Stimulated activated CD4-positive, alpha-beta T cell treated with anti-CD3 and anti-CD28 coated beads, Interleukin-12 subunit alpha, Interleukin-12 subunit beta, amount 100 ng/mL, for 24 hours (primary cell): ENCODE results near the gene RAB6A.
"Not testable (repeated sequence)": the region's sequence is repeated elsewhere in the genome, so short reads cannot be mapped to it uniquely, and the experiment has no call there.

Source experiments
- DNase-seq, 2 experiments: peaks; one replicate each; pipeline ENCODE4 v3.0.0-alpha.2; 2020; ENCODE audit warnings: low read depth in 2 of 2

Gene RAB6A

DNA sequence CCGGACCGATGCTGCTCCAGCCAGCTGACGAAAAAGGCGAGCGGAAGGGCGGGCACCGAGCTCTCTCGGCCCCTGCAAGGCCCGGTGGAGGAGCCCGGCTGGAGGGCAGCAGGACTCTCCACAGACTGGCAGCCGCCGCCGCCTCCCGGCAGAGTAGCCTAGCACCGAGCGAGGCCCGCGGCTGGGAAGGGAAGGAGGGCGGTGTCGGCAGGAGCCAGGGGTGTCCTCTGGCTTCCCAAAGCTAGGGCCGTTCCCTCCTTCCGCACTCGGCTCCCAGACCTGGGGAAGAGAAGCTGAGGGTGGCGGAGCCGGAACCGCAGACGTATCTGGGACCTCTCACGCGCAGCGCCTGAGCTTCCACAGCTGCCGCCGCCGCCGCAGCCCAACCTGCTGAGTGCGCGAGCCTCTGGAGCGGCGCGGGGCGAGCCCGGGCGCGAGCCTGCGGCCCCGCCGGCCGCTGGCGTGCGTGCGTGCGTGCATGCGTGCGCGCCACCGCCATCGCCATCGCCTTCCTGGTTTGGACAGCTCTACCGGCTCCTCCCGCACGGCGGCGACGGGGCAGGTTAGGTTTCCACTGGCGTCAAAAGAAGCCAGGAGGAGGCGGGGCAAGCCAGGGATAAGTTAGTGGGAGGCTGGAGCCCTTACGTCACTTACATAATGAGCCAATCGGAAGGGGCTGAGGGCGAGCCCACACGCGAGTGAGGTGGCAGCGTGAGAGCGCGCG, at the start of gene RAB6A:
RAB6A (minus strand) TSS at position 396 of the 724 bp plus-strand sequence. CDS start 439 bp downstream, outside the sequence.
- DNase-seq, result peak; percentile 99

DNA sequence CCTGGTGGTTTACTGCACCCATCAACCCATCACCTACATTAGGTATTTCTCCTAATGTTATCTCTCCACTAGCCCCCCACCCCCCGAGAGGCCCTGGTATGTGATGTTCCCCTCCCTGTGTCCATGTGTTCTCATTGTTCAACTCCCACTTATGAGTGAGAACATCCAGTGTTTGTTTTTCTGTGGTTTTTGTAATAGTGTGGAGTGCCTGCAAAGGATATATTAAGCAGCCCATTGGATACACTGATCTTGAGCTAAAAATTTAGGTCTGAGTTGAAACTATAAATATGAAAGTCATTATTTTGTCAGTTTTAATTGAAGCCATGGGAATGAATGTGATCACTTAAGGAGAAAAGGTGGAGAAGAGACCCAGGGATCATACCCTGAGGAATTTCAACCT, 49.8 kb upstream of the RAB6A start:
- DNase-seq, result no peak

DNA sequence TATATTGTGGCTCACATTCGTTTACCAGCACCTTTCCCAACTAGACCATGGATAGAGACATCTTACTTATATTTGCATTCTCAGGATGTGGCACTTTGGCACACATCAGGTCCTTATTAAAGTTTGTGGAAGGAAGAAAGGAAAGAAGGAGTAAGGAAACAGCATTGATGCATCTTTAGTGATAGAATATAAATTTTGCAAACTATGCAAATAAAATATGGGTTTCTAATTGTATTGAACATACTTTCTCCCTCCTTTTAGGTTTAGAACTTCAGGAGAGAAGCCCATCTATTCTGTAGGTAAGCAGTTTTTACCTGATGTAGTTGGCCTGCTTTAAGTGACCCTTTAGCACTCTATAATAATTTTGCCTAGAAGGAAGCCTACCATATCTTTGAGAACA, 47.2 kb upstream of the RAB6A start:
- no peak for DNase-seq

DNA sequence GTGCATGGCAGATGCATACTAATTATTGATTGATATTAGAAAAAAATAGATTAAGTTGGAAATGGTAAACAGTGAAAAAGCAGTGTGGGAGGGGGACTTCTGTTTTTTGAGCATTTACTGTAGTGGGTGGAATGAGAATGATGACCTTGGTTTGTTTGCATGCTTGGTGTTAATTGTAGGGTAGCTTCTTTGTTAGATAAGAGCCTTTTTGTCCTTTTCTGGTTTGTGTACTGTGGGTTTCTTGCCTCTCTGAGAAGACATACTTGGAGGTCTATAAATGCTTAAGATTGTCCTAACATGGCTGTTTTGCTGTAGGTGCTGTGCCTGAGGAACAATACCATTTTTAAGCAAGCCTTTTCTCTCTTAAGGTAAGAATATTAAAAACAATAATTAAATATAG, 43.8 kb upstream of the RAB6A start:
- no peak for DNase-seq

DNA sequence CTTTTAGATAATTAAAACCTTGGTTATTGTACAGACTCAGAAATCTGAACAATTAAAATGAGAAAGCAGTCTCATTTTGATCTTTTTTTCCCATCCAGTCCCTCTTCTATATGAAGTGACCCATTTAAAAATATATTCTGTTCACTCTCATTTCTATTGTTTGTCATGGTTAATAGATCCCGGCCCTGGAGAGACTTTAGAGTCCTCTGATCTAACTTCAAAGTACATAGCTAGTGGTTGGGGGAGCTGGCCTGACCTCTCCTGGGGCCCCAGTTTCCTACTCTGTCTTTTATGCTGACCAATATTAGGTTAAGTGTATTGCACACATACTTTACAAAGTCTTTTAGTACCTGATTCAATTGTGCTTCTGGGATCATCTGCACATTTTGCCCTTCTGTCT, 40.3 kb upstream of the RAB6A start:
- no peak for DNase-seq

DNA sequence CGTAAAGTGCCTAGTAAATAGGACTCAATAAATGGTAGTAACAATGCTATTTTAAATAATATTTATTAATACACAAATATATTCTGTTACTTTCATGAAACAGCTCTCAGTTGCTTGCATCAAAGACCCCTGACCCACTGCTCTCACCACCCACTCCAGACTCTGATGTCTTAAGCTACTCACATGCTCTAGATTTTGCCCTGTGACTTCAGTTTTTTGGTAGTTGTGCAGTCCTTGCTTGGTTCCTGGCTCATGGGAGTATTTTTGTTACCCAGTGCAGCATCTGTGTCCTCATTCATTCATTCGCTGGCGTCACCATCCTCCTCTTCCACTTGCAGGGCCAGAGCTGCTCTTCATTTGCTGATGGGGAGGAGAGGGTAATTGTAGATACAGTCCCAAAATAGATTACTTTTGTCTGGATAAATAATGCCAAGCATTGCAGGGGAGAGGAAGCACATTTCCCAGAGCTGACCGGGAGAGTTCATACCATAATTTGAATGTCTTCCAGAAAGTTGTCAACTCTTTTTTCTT, 39.5 kb upstream of the RAB6A start:
- DNase-seq, result no peak

DNA sequence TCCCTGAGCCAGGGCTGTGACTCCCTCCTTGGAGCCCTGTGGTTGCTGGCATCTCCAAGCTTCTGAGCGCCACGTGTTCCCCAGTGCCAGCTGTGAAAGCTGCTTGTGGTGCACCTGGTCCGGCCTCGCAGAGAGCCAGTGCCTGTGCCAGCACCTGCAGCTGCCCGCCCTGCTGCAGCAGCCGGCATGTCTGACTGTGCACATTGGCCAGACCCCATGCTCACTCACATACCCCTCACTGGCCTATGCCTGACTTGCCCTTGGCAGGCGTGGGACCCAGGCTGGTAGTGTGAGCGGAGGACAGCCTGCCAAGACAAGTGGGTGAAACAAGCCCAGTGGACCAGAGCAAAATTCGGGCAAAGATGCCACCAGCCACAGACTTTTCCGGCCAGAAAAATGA, 36.6 kb upstream of the RAB6A start:
- no peak for DNase-seq

DNA sequence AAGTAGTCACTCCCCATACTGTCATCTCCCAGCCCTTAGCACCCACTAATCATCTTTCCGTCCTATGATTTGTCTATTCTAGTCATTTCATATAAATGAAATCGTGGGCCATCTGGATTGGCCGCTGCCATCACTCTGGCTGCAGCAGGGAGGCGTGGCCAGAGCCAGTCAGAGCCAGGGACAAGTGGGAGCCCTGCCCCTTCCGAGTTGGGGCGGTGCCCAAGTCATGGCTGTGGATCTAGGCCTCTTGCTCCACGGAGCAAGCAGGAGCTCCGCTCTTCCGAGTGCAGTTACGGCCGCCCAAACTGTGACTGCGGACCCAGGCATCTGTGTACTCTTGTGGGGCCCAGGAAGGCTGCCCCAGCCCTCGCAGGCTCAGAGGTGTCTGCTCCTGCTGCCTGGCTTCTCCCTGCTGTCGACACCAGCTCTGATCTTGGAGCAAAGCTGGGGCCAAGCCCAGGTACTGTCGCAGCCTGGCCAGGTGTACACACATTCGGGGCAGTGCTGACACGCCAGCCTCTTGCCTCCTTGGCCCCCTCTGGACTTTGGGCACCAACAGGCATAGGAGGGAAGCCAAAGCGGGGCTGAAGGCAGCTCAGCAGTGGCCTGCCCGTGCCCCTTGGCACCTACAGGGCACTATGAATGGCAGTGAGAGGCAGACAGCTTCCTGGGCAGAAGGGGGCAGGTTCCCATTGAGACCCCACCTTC, 35.2 kb upstream of the RAB6A start:
- DNase-seq, result no peak

DNA sequence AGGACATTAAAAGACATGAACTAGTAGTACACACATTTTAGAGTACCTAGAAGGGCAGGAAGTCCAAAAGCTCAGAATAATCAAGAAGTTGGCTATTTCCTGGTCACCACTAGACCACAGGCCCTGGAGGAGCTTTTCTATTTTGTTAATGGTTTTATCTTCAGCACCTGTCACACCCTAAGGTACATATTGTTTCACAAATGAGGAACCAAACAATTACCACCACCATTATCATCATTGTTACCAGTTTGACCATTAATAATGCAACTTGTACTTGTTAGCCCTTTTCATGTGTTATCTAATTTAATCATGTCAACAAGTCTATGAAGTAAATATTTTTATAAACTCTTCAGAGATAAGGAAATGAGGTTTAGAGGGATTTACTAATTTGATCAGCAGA, 31.7 kb upstream of the RAB6A start:
- DNase-seq, result no peak

DNA sequence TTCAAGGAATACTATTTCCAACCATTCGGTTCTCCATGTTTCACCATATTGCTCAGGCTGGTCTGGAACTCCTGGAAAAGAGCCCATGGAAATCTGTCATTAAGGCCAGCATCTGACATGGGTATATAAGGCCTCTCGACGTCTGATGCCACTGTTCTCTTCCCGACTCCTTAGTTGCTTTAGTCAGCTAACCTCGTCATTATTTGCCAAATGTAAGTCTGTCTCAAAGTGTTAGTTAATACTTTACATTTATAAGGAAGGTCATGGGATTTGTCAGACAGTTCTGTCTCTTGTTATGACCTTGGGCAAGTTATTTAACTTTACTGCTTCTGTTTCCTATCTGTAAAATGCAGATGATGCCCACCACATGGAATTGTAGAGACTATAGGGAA, 28.4 kb upstream of the RAB6A start:
- DNase-seq, result no peak

DNA sequence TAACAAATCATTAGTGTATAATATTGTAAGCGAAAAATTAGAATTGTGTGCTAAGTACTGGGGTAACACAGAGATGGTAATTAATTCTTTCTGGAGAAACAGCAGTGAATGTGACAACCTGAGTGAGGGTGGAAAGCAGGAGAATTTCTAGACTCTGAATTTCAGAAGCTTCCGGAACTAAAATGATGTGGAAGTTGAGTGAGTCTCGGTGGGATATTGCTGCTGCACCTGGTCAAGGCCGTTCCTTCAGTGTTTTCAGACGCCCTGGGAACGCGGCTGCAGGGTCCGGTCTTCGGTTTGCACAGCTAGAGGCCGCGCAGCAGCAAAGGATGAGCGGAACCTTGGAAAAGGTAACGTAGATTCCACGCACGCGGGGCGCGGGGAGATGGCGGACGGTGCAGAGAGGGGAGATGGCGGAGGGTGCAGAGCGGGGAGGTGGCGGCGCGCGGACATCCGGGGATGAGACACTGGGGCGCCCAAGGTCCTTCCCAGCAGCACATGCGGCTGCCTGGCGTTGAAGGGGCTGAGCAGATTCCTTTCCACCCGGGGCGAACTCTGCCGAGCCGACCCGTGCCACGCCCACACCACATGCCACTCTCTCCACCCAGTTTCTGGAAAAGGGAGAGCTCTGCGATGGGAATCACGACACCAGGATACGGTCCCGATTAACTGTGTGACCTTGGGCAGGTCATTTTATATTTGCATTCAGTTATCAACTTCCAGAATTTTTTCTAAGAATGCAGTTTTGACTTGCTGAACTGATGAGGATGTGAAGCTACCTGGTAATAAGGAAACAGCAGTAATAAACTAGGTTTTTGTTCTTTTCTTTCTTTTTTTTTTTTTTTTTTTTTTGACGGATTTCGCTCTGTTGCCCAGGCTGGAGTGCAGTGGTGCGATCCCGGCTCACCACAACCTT, 27.0 kb upstream of the RAB6A start, which contains the start of gene MRPL48:
MRPL48 (plus strand) TSS at position 232 of the 916 bp plus-strand sequence; CDS start at position 330, 98 bp downstream.
- peak; percentile 79 to 84 for DNase-seq

DNA sequence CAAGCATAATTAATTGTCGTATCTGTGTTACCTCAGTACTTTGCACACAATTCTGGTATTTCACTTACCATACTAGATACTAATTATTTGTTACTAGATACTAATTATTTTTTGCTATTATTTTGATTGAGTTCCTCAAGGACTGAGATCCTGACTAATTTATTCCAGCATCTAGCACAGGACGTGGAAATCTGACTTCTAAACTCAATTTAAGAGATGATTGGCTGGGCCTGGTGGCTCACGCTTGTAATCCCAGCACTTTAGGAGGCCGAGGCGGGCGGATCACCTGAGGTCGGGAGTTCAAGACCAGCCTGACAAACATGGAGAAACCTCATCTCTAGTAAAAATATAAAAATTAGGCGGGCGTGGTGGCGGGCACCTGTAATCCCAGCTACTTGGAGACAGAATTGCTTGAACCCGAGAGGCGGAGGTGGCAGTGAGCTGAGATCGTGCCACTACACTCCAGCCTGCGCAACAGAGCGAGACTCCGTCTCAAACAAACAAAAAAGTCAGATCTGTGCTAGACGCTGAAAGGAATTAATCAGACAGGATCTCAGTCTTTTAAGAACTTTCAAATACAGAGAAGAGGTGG, 26.3 kb upstream of the RAB6A start:
- DNase-seq, result no peak

DNA sequence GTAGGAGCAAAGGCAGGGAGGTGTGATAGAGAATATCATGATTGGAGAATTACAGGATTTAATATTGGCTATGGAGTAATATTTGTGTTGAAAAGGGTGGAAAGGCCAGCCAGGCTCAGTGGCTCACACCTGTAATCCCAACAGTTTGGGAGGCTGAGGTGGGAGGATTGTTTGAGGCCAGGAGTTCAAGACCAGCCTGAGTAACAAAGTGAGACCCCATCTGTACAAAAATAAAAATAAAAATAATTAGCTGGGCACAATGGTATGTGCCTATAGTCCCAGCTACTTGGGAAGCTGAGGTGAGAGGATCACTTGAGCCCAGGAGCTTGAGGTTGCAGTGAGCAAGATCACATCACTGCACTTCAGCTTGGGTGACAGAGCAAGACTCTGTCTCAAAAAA, 24.6 kb upstream of the RAB6A start:
- not testable (repeated sequence) for DNase-seq

DNA sequence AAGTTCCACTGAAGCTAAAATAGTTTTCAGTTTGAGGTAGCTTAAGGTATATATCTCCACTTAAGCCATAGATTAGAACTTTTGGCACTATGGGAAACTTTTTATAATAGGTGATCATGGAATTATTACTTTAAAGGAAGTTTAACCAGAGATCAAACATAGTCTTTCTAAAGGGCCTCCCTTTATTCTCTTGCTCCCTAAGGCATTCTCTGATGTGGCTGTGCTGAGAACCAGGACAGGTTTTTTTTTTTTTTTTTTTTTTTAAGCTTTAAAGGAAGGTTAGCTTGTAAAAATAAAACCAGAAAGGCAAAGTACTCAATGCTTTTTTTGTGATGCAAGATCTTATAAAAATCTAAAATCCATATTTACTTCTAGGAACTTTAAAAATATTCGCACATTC, 23.9 kb upstream of the RAB6A start:
- DNase-seq, result no peak

DNA sequence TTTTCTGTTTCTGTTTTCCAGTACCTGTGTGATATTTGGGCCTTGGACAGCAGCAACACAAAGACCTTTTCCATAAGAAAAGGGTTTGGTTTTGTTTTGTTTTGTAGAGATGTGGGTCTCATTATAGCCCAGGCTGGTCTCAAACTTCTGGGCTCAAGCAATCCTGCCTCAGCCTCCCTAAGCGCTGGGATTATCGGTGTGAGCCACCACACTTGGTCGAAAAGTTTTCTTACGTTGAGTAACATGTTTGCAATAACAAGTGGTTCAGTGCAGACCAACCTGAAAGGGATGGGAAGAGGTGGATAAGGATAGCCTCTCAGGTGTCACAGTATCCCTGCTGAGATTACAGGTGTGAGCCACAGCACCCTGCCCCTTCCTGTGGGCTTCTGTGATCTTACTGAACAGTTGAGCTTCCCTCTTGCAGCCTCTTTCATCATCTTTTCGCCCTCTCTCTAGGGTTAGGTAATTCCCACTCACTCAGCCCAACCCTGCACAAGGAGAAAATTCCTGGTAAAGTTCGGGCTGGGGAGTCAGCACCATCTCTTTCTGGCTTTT, 23.3 kb upstream of the RAB6A start:
- DNase-seq, result no peak

DNA sequence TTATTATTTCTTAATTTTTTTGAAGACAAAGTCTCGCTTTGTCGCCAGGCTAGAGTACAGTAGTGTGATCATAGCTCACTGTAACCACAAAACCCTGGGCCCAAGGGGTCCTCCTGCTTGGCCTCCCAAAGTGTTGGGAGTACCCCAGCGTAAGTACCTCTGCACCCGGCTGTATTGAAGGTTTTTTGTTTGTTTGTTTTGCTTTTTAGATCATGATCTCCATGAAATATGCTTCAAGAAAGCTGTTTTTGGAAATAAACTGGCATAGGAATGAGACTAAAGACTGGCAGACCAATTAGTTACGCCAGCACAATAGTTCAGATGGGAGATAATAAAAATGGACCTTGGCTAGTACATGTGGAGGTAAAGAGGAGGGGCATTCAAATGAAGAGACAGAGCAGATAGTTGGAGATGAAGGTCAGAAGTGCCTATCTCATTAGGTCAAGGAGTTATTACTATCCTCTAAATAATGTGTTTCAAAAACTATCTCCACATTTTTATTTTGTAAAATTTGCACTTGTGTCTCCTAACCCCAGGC, 22.7 kb upstream of the RAB6A start:
- no peak for DNase-seq

DNA sequence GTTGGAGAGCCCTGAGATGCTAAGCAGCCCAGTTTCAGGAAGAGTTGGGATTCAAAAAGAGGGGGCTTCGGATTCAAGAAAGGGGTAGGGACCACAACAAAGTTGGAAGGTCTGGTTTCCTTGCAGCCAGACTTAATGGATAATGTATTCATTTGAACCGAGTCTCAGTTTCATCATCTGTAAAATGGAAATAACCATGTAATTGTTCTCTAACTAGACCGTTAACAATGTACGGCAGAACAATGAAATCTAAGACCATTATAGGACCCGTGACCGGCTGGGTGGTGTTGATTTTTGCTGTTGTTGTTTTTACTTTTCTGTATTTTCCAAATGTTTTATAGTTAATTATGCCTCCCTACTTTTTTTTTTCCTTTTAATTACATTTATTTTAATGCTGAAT, 20.4 kb upstream of the RAB6A start:
- no peak for DNase-seq

DNA sequence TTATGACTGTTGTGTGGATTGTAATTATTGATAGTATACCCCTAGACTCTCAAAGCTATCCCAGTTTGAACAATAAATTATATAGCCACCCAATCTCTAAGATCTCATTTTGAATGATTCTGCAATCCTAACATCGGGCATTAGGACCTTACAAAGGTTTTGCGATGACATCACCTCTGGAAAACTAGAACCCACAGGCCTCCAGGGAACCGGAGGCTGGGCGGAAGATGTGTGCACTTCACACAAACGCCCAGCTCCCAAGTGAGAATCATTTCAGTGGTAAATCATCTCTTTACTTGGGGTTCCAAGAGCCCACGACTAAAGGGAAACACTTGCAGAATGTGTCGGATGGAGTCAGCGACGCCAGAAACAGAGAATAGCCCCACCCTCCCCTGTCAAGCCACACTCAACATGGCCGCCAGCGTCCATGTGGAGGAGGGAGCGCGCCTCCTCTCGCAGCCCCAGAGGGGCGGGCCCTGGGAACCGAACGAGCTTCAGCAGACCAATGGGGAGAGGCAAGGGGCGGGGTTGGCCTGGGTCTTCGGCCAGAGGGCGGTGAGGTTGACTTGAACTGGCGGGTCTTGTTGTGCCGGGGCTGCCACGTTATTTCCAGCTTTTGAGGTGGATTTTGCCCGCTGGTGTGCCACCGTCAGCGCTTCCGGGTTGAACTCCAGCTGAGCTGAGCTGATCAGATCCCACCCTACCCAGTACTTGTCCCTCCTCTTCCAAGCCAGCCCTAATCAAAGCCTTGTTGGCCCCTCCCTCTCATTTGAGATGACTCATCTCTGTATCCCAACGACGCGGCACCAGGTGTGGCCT, 18.4 kb upstream of the RAB6A start:
- DNase-seq, result peak; percentile 95 to 98

DNA sequence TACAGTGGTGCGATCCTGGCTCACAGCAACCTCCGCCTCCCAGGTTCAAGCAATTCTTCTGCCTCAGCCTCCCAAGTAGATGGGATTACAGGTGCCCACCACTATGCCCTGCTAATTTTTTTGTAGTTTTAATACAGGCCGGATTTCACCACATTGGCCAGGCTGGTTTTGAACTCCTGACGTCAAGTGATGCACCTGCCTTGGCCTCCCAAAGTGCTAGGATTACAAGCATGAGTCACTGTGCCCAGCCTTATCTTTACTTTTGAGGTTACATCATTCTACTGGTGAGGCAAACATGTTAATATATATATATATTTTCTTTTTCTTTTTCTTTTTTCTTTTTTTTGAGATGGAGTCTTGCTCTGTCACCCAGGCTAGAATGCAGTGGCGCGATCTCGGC, 9.9 kb upstream of the RAB6A start:
- DNase-seq, result not testable (repeated sequence)

DNA sequence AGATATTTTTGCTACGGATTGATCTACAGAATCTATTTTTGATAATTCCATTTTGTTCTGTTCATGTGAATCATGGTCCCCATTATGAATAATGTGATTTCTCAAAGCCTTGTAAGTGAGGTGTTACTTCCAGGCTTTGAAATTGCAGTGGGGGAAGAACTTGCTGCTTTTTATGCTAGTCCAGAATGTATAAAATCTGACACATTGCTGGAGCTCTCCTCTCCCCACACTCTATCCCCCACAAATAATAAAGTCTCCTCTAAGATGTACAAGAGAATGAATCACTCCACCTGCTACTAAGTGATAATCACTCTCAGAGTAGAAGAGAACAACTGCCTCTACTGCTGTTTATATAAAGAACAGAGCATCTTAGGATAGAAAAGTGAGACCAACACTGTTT, 5.9 kb upstream of the RAB6A start:
- no peak for DNase-seq
